Karpas-422 (cell line): ENCODE results near the gene USF2. TPM values are rescaled to one million over a fixed set of nuclear protein-coding genes. Genes with fewer than 3 reads are reported as not detected.
A peak's percentile ranks its signal among the peaks of the same experiment; 100 is the strongest.

Source experiments
- DNase-seq: peaks from one replicate; pipeline ENCODE4 v3.0.0-alpha.2; 2015
- H2AFZ ChIP-seq: fragments of 200-600 bp; sonication (generic); 2 replicates; pipeline ENCODE4 v1.6.1; 2014; ENCODE audit warnings: antibody characterized with exemption, low read length, mixed read lengths
- H3K27ac ChIP-seq: fragments of 200-600 bp; sonication (generic); 2 replicates; pipeline ENCODE4 v1.5.1; 2014; ENCODE audit warnings: mild to moderate bottlenecking, low read length, moderate library complexity
- H3K27me3 ChIP-seq: fragments of 200-600 bp; sonication (generic); 2 replicates; pipeline ENCODE4 v1.6.1; 2014; ENCODE audit warnings: low read length, mixed read lengths
- H3K36me3 ChIP-seq: fragments of 200-600 bp; sonication (generic); 2 replicates; pipeline ENCODE4 v1.6.1; 2014; ENCODE audit warnings: low read length, mixed read lengths; ENCODE audit not compliant: insufficient read depth
- H3K4me1 ChIP-seq: fragments of 200-600 bp; sonication (generic); 2 replicates; pipeline ENCODE4 v1.6.1; 2014; ENCODE audit warnings: mild to moderate bottlenecking, low read length, mixed read lengths
- H3K4me2 ChIP-seq: fragments of 200-600 bp; sonication (generic); 2 replicates; pipeline ENCODE4 v1.6.1; 2014; ENCODE audit warnings: low read length, low read depth, mild to moderate bottlenecking; ENCODE audit not compliant: poor library complexity, severe bottlenecking
- H3K4me3 ChIP-seq: fragments of 200-600 bp; sonication (generic); 2 replicates; pipeline ENCODE4 v1.5.1; 2014; ENCODE audit warnings: mild to moderate bottlenecking, antibody characterized with exemption, low read length, mixed read lengths
- H3K79me2 ChIP-seq: fragments of 200-600 bp; sonication (generic); 2 replicates; pipeline ENCODE4 v1.6.1; 2014; ENCODE audit warnings: mild to moderate bottlenecking, low read length, mixed read lengths
- H3K9ac ChIP-seq: fragments of 200-600 bp; sonication (generic); 2 replicates; pipeline ENCODE4 v1.6.0; 2014; ENCODE audit warnings: low read length
- H3K9me2 ChIP-seq: fragments of 200-600 bp; sonication (generic), shearing (Covaris generic); replicated peaks from 2 replicates; pipeline ENCODE4 v1.6.0; 2014; ENCODE audit warnings: mild to moderate bottlenecking, low read length, moderate library complexity; ENCODE audit not compliant: insufficient read depth
- H3K9me3 ChIP-seq: fragments of 300-700, 200-600 bp; sonication (generic); 2 replicates; pipeline ENCODE4 v1.6.1; 2014; ENCODE audit warnings: low read length, mixed read lengths
- H4K20me1 ChIP-seq: fragments of 200-600 bp; sonication (generic); 2 replicates; pipeline ENCODE4 v1.6.1; 2014; ENCODE audit warnings: mild to moderate bottlenecking, antibody characterized with exemption, low read length, low read depth; ENCODE audit not compliant: insufficient read depth
- total RNA-seq: library from RNA; depleted of rRNA; stranded (reverse); fragments of >200 nt; shearing (Covaris generic); gene quantifications from 2 replicates; pipeline ENCODE4 v1.2.3, GENCODE V29; 2014; ENCODE audit warnings: low replicate concordance

Gene USF2
- total RNA-seq, 1 experiment from 2014 or later: 97.9 TPM

DNA sequence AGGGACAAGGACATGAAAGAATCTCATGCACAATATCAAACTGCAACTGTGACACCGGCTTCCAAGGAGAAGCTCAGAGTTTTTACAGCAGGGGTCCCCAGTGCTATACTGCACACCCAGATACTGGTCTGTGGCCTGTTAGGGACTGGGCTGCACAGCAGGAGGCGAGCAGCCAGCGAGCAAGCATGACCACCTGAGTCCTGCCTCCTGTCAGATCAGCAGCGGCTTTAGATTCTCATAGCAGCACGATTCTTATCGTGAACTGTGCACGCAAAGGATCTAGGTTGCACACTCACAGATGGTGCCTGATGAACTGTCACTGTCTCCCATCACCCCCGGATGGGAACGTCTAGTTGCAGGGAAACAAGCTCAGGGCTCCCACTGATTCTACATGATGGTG, 47.1 kb downstream of the USF2 start:
- Histone ChIP-seq H2AFZ (no peak overlapping the region), H3K27me3 (no peaks in the 10 kb centered on the region), H3K36me3 (no peaks in the 10 kb centered on the region), H3K9me2 (no peaks in the 10 kb centered on the region), H3K4me2 (no peak overlapping the region), H3K4me3 (no peak overlapping the region), H3K27ac (no peak overlapping the region), H3K79me2 (no peaks in the 10 kb centered on the region), H4K20me1 (no peaks in the 10 kb centered on the region), H3K9ac (no peak overlapping the region), H3K4me1 (peaks cover 31% of the 10 kb centered on the region), H3K9me3 (no peaks in the 10 kb centered on the region)
- peak; percentile 61 for DNase-seq

DNA sequence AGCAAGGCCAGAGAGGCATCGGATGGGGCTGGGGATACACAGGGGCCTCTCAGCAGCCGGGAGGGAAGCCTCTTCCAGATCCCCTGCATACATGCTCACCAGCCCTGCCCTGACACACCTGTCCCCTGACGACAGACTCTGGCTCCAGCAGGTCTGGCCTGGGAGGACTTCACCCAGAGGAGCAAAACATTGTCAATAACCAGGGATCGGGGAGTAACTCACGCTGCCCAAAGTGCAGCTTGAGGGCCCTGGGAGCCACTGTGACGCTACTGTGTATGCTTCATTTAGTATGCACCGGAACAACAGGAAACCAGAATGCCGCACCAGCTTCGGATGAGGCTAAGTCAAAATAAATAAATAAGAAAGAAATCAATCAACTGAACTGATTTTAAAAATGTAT, 47.8 kb downstream of the USF2 start:
- Histone ChIP-seq H3K9me2 (no peaks in the 10 kb centered on the region), H3K27me3 (no peaks in the 10 kb centered on the region), H3K4me1 (peaks cover 38% of the 10 kb centered on the region), H3K4me3 (no peak overlapping the region), H3K4me2 (no peak overlapping the region), H4K20me1 (no peaks in the 10 kb centered on the region), H3K79me2 (no peaks in the 10 kb centered on the region), H3K9ac (no peak overlapping the region), H2AFZ (no peak overlapping the region), H3K36me3 (no peaks in the 10 kb centered on the region), H3K9me3 (no peaks in the 10 kb centered on the region), H3K27ac (no peak overlapping the region)
- DNase-seq: no peak

DNA sequence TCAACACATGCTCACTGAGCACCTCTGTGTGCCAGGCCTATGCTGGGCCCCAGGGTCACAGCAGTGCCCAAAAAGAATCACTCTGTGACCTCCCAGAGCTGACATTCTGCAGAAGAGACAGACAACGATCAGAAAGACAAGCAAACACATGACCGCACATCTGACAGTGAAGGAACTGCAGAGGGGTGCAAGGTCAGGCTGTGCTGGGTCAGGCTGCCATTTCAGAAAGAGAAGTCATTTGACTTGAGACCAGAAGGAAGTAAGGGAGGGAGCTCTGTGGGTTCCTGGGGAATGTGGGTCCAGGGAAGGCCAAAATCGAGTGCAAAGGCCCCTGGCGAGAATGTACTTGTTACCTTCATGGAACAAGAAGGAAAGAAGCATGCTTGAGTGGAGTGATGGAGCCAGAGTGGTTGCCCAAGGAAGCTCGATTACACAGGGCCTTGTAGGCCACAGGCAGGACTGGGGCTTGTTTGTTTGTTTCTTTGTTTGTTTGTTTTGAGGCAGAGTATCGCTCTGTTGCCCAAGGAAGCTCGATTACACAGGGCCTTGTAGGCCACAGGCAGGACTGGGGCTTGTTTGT, 48.8 kb downstream of the USF2 start:
- no peak for DNase-seq
- Histone ChIP-seq H4K20me1 (no peaks in the 10 kb centered on the region), H3K9ac (no peak overlapping the region), H3K4me2 (no peak overlapping the region), H3K27me3 (no peaks in the 10 kb centered on the region), H3K27ac (no peak overlapping the region), H3K79me2 (no peaks in the 10 kb centered on the region), H2AFZ (no peak overlapping the region), H3K4me1 (peaks cover 41% of the 10 kb centered on the region), H3K9me2 (no peaks in the 10 kb centered on the region), H3K9me3 (peaks cover 4% of the 10 kb centered on the region), H3K36me3 (no peaks in the 10 kb centered on the region), H3K4me3 (no peak overlapping the region)

DNA sequence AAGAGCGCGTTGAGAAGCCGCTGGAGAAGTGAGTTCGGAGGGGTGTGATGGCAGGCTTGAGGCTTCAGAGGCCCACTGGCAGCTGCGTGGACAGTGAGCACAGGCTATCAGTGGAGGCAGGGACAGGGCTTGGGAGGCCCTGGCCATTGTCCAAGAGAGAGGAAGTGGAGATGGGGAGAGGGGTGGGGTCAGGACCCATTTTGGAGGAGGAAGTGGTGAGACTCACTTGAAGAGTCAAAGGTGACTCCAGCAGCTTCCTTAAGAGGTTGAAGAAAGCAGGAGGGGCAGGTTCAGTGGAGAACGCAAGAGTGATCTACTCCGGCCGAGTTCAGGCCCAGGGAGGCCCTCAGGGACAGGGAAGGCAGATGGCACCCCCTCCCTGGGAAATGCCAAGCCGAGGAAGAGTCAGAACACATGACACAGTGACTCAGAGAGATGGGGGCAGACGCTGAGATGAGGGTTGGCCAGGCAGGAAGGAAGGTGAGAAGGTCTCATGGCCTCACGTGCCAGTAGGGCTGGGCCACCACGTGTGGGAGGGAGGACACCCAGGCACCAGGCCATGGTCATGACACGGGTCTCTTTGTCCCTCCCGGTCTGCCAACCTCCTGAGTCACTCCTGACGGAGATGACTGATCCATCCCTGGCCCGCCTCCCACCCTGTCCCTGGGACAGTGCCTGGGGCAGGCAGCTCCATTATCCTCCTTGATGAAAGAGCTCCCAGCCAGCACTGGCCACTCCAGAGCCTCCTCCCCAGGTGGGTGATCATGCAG, 50.1 kb downstream of the USF2 start:
- no peak overlapping the region for H2AFZ ChIP-seq
- DNase-seq: no peak
- peak overlapping the region; percentile 70 for H3K4me2 ChIP-seq
- peak overlapping the region; percentile 12; the same call in 1 of the 2 replicates for H3K9ac ChIP-seq
- H3K9me3 ChIP-seq: peaks cover 4% of the 10 kb centered on the region
- no peaks in the 10 kb centered on the region for H4K20me1 ChIP-seq
- H3K27ac ChIP-seq: peak overlapping the region; percentile 73; the same call in 1 of the 2 replicates
- H3K27me3 ChIP-seq: no peaks in the 10 kb centered on the region
- no peaks in the 10 kb centered on the region for H3K79me2 ChIP-seq
- H3K36me3 ChIP-seq: no peaks in the 10 kb centered on the region
- H3K4me1 ChIP-seq: peaks cover 49% of the 10 kb centered on the region
- no peak overlapping the region for H3K4me3 ChIP-seq
- no peaks in the 10 kb centered on the region for H3K9me2 ChIP-seq

DNA sequence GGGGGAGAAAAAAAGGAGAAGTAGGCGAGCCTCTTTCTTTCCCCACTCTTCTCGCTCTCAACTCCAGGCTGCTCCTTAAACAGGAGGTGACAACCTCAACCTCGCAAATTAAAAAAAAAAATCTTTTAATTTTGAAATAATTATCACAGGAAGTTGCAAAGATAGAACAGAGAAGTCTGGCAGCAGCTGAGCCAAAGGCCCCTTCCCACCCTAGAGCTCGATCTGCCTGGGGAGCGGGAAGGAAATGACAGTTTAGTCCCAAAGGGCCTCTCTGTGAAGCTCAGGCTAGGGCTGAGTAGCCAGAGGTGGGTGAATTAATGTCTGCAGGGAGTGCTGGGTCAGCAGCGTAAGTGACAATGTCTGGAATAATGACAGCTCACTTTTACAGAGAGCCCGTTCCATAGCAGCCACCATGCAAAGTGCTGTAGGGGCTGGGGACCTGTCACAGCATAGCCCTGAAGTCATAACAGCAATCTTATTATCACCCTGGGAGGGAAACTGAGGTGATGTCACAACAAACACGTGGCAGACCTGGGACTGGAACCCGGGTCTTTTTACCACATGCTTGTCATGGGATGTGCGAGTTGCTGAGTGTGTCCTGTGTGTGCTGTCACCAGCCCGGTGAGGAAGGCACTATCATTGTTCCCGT, 51.4 kb downstream of the USF2 start:
- peak overlapping the region; percentile 70 for H3K4me2 ChIP-seq
- peak overlapping the region; percentile 51 for H3K4me3 ChIP-seq
- peak; percentile 87 for DNase-seq
- peaks cover 63% of the 10 kb centered on the region for H3K4me1 ChIP-seq
- H3K9ac ChIP-seq: peak overlapping the region; percentile 55
- H3K36me3 ChIP-seq: no peaks in the 10 kb centered on the region
- no peaks in the 10 kb centered on the region for H3K9me2 ChIP-seq
- H3K27me3 ChIP-seq: no peaks in the 10 kb centered on the region
- no peak overlapping the region for H2AFZ ChIP-seq
- H3K79me2 ChIP-seq: no peaks in the 10 kb centered on the region
- peak overlapping the region; percentile 73 for H3K27ac ChIP-seq
- peaks cover 4% of the 10 kb centered on the region for H3K9me3 ChIP-seq
- H4K20me1 ChIP-seq: no peaks in the 10 kb centered on the region

DNA sequence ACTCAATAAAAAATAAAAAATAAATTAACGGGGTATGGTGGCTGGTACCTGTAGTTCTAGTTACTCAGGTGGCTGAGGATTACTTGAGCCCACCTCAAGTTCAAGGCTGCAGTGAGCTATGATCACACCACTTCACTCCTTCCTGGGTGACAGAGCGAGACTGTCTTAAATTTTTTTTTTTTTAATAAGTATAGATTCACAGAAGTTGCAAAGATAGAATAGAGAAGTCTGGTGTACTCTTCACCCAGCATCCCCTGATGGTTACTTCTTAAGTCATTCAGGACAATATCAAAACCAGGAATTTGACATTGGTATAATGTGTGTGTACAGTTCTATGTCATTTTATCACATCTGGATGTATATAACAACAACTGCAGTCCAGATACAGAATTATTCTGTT, 52.5 kb downstream of the USF2 start:
- Histone ChIP-seq H3K4me2 (peak overlapping the region; percentile 70), H3K4me3 (no peak overlapping the region)

DNA sequence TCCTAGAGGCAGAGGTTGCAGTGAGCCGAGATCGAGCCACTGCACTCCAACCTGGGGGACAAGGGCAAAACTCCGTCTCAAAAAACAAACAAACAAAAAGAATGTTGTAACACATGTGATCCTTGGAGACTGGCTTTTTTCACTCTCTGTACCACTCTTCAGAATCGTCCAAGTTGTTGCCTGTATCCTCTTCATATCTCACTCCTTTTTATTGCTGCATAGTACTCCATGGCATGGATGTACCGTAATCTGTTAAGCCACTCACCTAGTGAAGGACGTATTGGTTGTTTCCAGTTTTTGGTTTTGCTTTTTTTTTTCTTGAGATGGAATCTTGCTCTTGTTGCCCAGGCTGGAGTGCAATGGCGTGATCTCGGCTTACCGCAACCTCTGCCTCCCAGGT, 53.3 kb downstream of the USF2 start:
- no peak overlapping the region for H2AFZ ChIP-seq
- no peak overlapping the region for H3K27ac ChIP-seq
- peaks cover 4% of the 10 kb centered on the region for H3K9me3 ChIP-seq
- no peaks in the 10 kb centered on the region for H3K79me2 ChIP-seq
- H3K4me2 ChIP-seq: no peak overlapping the region
- no peak overlapping the region for H3K4me3 ChIP-seq
- H3K9ac ChIP-seq: no peak overlapping the region
- H3K4me1 ChIP-seq: peaks cover 71% of the 10 kb centered on the region
- no peak for DNase-seq
- H3K36me3 ChIP-seq: no peaks in the 10 kb centered on the region
- H3K27me3 ChIP-seq: no peaks in the 10 kb centered on the region
- H4K20me1 ChIP-seq: no peaks in the 10 kb centered on the region
- no peaks in the 10 kb centered on the region for H3K9me2 ChIP-seq

More for the DNA sequence above, 52.5 kb downstream of the USF2 start:
- H3K9me3 ChIP-seq: peaks cover 4% of the 10 kb centered on the region
- H3K9me2 ChIP-seq: no peaks in the 10 kb centered on the region
- H3K36me3 ChIP-seq: no peaks in the 10 kb centered on the region
- peaks cover 71% of the 10 kb centered on the region for H3K4me1 ChIP-seq
- no peaks in the 10 kb centered on the region for H3K27me3 ChIP-seq
- DNase-seq: peak; percentile 63
- H4K20me1 ChIP-seq: no peaks in the 10 kb centered on the region
- H3K27ac ChIP-seq: peak overlapping the region; percentile 73
- H3K79me2 ChIP-seq: no peaks in the 10 kb centered on the region
- H3K9ac ChIP-seq: peak overlapping the region; percentile 55
- H2AFZ ChIP-seq: no peak overlapping the region

DNA sequence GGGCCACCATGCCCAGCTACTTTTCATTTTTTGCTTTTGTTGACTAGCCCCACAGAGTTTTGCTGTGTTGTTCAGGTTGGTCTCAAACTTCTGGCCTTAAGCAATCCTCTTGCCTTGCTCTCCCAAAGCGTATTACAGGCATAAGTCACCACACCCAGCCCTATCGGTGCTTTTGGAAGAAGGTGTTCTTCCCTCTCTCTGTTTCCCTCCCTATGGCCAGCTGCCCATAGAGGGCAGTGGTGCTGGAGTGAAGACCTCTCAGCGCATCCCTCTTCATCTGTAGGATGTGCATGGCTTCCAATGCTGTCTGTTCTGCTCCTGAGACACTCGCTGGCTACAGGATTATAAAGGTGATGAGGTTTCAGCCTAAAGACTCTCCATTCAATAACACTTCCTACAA, 58.9 kb downstream of the USF2 start:
- no peak overlapping the region for H3K9ac ChIP-seq
- peaks cover 8% of the 10 kb centered on the region; the same call in 1 of the 2 replicates for H4K20me1 ChIP-seq
- no peaks in the 10 kb centered on the region for H3K27me3 ChIP-seq
- peaks cover 12% of the 10 kb centered on the region for H3K36me3 ChIP-seq
- no peaks in the 10 kb centered on the region for H3K9me2 ChIP-seq
- no peak for DNase-seq
- no peak overlapping the region for H3K4me3 ChIP-seq
- no peak overlapping the region for H3K27ac ChIP-seq
- no peaks in the 10 kb centered on the region for H3K9me3 ChIP-seq
- H3K4me1 ChIP-seq: peaks cover 82% of the 10 kb centered on the region
- peaks cover 8% of the 10 kb centered on the region; the same call in 1 of the 2 replicates for H3K79me2 ChIP-seq
- H3K4me2 ChIP-seq: no peak overlapping the region
- H2AFZ ChIP-seq: no peak overlapping the region
